Mucosa of rectum (tissue), 2 donors: ENCODE data around the gene PLXNB1.

Experiments
- H3K27ac ChIP-seq, 2 donors: one replicate each; pipeline ENCODE4 v1.7.0; 2013; ENCODE audit warnings: inconsistent platforms in 2 of 2, low read depth in 2 of 2, low read length in 2 of 2
- H3K27me3 ChIP-seq, 2 donors: one replicate each; pipeline ENCODE4 v1.7.0; 2013; ENCODE audit warnings: low read length in 2 of 2; ENCODE audit not compliant: control insufficient read depth in 2 of 2, insufficient read depth in 2 of 2
- H3K36me3 ChIP-seq, 2 donors: one replicate each; pipeline ENCODE4 v1.7.0; 2013; ENCODE audit warnings: low read length in 2 of 2; ENCODE audit not compliant: control insufficient read depth in 2 of 2, insufficient read depth in 2 of 2
- H3K4me1 ChIP-seq, 2 donors: one replicate each; pipeline ENCODE4 v1.7.0; 2013; ENCODE audit warnings: low read length in 2 of 2, mild to moderate bottlenecking in 1 of 2; ENCODE audit not compliant: control insufficient read depth in 2 of 2, insufficient read depth in 2 of 2
- H3K4me3 ChIP-seq, 2 donors: one replicate each; pipeline ENCODE4 v1.7.0; 2013; ENCODE audit warnings: low read length in 2 of 2
- H3K9ac ChIP-seq, 2 donors: one replicate each; pipeline ENCODE4 v1.7.0; 2013; ENCODE audit warnings: low read length in 2 of 2, low read depth in 1 of 2, mild to moderate bottlenecking in 1 of 2
- H3K9me3 ChIP-seq, 2 donors: one replicate each; pipeline ENCODE4 v1.7.0; 2013; ENCODE audit warnings: low read length in 2 of 2; ENCODE audit not compliant: control insufficient read depth in 2 of 2
- donor health status: healthy.
- donor health status: Normal muscosa, but diverticular disease.

Gene PLXNB1

DNA sequence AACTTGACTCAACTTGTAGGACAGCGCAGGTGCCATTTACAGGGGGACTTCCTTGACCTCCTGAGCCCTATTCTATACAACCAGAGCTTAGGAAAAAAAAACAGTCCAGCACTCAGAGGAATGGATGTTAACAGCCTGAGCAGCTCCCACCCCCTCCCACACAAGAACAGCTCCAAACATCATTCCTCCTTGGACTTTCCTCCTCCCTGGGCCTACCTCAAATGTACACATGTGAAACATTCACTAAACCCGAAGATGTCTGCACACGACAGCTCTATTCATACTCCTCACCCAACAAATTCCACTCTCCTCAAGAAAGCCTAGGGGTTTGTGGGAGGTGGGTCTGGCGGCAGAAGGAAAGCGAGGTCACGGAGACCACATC is 16.1 kb upstream of the PLXNB1 start:
- peak overlapping the region; percentile 85 to 91 for H3K27ac ChIP-seq
- H3K4me3 ChIP-seq, result peak overlapping the region; percentile 87 to 96
- no peaks in the 10 kb centered on the region for H3K9me3 ChIP-seq
- no peaks in the 10 kb centered on the region for H3K27me3 ChIP-seq
- peaks cover 5 to 19% of the 10 kb centered on the region in 2 donors for H3K36me3 ChIP-seq
- peaks cover 23% of the 10 kb centered on the region in 2 donors for H3K4me1 ChIP-seq
- peak overlapping the region; percentile 89 to 95 for H3K9ac ChIP-seq

DNA sequence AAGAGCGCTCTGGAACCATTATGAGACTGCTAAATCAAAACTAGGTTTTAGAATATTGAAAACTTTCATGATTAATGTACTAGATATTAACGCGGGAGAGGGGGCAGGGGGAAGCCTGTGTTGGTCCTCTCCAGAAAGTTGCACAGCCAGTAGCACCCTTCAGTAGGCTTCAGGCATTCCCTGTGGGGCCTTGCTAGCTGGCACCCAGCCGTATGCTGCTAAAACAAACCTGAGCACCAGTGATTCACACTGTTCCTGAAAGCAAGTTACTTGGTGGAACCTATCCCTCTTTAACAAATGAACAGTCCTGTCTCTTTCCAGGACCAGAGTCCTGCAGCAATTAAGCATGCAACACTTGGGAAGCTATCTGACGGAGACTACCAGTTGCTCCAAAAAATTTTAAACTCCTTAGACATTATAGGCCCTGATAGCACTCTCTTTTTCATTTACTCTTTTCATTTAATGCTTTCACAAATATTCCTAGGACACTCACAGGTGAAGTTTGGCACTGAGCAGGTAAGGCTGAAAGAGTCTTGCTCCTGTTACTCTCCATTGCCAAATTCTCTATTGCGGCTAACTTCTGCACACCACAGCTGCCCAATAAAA is 15.5 kb upstream of the PLXNB1 start:
- Histone ChIP-seq H3K27me3 (no peaks in the 10 kb centered on the region), H3K27ac (peak overlapping the region in 1 of 2 donors; percentile 91), H3K36me3 (peaks cover 5 to 19% of the 10 kb centered on the region in 2 donors), H3K9ac (no peak overlapping the region), H3K4me3 (peak overlapping the region in 1 of 2 donors; percentile 96), H3K9me3 (no peaks in the 10 kb centered on the region), H3K4me1 (peaks cover 23% of the 10 kb centered on the region in 2 donors)

DNA sequence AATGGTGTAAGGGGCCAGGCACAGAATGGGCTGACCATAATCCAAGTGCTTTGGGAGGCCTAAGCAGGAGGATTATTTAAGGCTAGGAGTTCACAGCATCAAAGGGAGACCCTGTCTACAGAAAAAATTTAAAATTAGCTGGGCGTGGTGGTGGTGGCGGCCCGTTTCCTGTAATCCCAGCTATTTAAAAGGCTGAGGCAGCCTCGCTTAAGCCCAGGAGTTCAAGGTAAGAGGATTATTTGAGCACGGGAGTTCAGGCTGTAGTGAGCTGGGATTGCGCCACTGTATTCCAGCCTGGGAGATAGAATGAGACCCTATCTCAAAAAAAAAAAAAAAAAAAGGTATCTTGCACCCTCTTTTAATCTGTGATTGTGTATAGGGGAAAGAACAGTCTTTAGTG is 12.1 kb upstream of the PLXNB1 start:
- H3K36me3 ChIP-seq, result peaks cover 5 to 19% of the 10 kb centered on the region in 2 donors
- H3K4me3 ChIP-seq, result no peak overlapping the region
- H3K9ac ChIP-seq, result no peak overlapping the region

DNA sequence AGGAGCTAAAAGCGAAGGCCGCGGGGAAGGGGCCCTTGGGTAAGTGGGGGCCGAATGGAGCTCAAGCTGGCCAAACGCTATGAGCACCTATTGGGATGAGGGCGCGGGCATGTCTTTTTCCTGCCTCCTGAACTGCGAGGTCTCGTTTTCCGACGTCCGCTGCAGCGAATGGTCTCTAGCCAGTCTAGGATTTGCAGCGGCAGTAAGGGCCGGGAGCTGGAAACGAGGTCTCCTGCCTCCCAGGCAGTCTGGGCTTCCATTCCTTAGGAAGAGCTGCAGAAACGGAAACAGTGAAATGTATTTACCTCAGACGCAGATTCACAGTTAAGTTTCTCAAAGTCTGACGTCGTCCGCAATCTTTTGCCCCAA is 10.7 kb upstream of the PLXNB1 start:
- H3K9me3 ChIP-seq, result no peaks in the 10 kb centered on the region
- H3K27ac ChIP-seq, result peak overlapping the region; percentile 94 to 96
- H3K4me1 ChIP-seq, result peaks cover 13 to 16% of the 10 kb centered on the region in 2 donors

More for the DNA sequence above, 12.1 kb upstream of the PLXNB1 start:
- Histone ChIP-seq H3K4me1 (peaks cover 19 to 21% of the 10 kb centered on the region in 2 donors), H3K27ac (no peak overlapping the region), H3K9me3 (no peaks in the 10 kb centered on the region), H3K27me3 (no peaks in the 10 kb centered on the region)

DNA sequence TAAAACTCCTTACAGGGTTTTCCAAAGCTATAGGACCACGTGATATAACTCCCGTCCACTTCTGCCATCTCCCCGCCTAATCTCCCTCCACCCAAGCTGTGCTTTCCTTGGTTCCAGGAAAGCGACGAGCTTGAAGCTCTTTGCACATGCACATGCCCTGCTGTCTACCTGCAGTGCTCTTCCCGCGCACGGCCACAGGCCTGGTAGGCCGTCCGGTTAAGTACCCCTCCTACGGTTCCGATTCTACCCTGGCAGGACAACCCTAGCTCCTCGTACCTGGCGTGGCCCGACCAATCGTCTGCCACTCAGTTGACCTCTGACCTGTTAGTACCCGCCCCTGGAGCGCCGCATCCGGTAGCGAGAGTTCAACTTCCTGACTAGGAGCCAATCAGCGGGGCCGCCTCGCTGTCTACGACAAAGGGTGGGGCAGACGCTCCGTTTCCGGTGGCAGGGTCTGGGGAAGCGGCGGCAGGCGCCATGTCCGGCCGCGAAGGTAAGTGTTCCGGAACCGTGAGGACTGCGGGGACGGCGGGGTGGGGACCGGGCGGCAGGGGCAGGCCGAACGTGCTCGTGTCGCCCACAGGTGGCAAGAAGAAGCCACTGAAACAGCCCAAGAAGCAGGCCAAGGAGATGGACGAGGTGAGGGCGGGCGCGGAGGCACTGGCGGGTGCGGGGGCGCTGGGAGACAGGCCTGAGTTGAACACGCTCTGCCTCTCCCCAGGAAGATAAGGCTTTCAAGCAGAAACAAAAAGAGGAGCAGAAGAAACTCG is 10.1 kb upstream of the PLXNB1 start, which contains the start of the genes CCDC51 and TMA7:
Gene CCDC51, minus strand, starts transcription at position 300 of the 770 bp plus-strand sequence. CDS start 4,991 bp downstream, outside the sequence.
Gene TMA7, plus strand, starts transcription at position 438 of the 770 bp plus-strand sequence. Its CDS starts 40 bp downstream, at position 478.
- no peaks in the 10 kb centered on the region for H3K27me3 ChIP-seq
- H3K27ac ChIP-seq, result peak within 1 kb of the TSS; percentile 94 to 96
- peak within 1 kb of the TSS; percentile 80 to 98 for H3K4me3 ChIP-seq
- H3K4me1 ChIP-seq, result peaks cover 17 to 20% of the 10 kb centered on the region in 2 donors
- H3K9ac ChIP-seq, result peak within 1 kb of the TSS; percentile 88 to 92
- H3K9me3 ChIP-seq, result no peaks in the 10 kb centered on the region
- peaks cover 5 to 19% of the 10 kb centered on the region in 2 donors for H3K36me3 ChIP-seq

More for the DNA sequence above, 10.7 kb upstream of the PLXNB1 start:
- Histone ChIP-seq H3K36me3 (peaks cover 5 to 19% of the 10 kb centered on the region in 2 donors), H3K4me3 (peak overlapping the region; percentile 80 to 98), H3K9ac (peak overlapping the region; percentile 88 to 92), H3K27me3 (no peaks in the 10 kb centered on the region)

DNA sequence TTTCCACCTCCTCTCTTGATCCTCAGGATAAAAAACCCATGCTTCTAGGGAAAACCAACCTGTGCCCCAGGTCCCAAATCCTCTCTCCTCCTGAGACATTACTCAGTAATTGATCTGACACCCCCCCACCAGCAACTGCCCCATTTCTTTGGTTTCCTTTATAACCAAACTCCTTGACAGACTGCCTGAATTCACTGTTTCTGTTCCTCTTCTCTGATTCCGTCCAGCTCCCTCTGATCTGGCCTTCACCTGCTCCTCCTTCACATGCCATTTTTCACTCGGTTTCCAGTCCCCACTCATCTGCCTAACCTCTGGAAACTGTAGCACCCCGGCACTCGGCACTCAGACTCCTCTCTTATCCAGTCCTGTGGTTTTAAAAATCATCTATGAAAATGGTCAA is 7.9 kb upstream of the PLXNB1 start:
- Histone ChIP-seq H3K4me3 (no peak overlapping the region), H3K36me3 (peaks cover 2 to 9% of the 10 kb centered on the region in 2 donors), H3K9ac (no peak overlapping the region), H3K4me1 (peaks cover 37 to 41% of the 10 kb centered on the region in 2 donors), H3K27ac (no peak overlapping the region), H3K9me3 (no peaks in the 10 kb centered on the region), H3K27me3 (no peaks in the 10 kb centered on the region)

DNA sequence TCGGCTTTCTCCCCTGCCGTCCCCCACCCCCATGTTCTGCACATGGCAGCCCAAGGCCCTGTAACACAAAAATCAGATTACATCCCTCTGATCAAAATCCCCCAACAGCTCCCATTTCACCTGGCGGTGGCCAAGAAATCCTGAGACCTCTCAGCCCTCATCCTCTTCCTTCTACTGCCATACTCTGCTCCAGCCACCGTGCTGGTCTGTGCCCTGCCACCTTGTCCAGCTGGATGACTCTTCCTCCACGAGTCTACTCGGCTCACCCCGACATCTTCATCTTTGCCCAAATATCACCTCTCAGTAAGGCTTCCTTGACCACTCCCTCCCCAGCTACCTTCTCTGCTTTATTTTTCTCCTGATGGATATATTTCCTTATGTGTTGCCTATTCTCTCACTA is 7.0 kb upstream of the PLXNB1 start:
- H3K9ac ChIP-seq, result no peak overlapping the region
- H3K36me3 ChIP-seq, result peaks cover 0 to 9% of the 10 kb centered on the region in 2 donors
- H3K9me3 ChIP-seq, result no peaks in the 10 kb centered on the region
- H3K27me3 ChIP-seq, result no peaks in the 10 kb centered on the region
- no peak overlapping the region for H3K27ac ChIP-seq
- no peak overlapping the region for H3K4me3 ChIP-seq
- peaks cover 41% of the 10 kb centered on the region in 2 donors for H3K4me1 ChIP-seq

DNA sequence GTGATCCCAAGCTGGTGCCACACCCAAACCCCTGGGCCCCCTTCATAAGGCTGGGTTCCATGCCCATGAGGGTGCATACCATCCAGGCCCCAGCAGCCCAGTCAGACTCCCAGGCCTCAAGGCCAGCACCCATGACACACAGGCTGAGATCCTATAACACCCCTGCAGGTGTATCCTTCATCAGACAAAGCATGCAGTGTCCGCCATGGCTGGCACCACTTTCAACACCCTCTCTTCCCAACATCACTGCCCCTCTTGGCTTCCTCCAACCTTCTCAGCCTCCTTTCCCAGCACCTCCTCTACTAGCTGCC is 6.5 kb upstream of the PLXNB1 start:
- Histone ChIP-seq H3K9ac (no peak overlapping the region), H3K9me3 (no peaks in the 10 kb centered on the region), H3K27me3 (no peaks in the 10 kb centered on the region), H3K4me3 (no peak overlapping the region), H3K36me3 (peaks cover 0 to 4% of the 10 kb centered on the region in 2 donors), H3K27ac (no peak overlapping the region), H3K4me1 (peaks cover 37% of the 10 kb centered on the region in 2 donors)

DNA sequence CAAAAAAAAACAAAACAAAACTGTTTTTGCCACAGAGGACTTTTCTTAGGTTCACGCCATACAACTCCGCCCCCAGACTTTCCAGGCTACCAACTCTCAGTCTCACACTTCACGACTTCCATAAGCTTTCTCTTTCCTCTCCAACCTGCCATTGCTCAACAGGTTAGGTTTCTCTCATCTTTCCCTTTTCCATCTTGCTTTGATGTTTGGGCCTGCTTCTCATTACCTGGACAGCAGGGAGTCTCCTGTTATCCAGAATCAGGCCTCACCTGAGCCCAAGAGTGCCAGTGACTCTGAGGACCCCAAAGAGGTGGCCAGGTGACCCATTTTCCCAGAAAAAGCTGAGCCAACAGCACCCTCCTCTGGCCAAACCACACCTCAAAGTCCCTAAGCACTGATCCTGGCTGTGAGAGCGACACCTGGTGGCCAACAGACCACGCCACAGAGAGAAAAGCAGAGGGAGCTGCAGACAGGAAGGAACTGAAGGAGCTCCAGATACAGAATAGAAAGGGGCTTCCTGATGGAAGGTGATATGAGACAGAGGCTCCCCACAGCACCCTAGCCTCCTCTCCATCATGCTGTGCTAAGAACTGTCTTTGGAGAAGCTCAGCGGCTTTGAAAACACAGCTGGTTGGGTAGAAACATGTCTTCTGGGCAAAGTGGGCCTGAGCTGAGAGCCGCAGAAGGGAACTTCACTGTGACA is 6.0 kb upstream of the PLXNB1 start:
- H3K27me3 ChIP-seq, result no peaks in the 10 kb centered on the region
- H3K4me3 ChIP-seq, result no peak overlapping the region
- peaks cover 34 to 38% of the 10 kb centered on the region in 2 donors for H3K4me1 ChIP-seq
- no peak overlapping the region for H3K9ac ChIP-seq
- H3K36me3 ChIP-seq, result peaks cover 0 to 4% of the 10 kb centered on the region in 2 donors
- no peaks in the 10 kb centered on the region for H3K9me3 ChIP-seq
- H3K27ac ChIP-seq, result peak overlapping the region in 1 of 2 donors; percentile 20

DNA sequence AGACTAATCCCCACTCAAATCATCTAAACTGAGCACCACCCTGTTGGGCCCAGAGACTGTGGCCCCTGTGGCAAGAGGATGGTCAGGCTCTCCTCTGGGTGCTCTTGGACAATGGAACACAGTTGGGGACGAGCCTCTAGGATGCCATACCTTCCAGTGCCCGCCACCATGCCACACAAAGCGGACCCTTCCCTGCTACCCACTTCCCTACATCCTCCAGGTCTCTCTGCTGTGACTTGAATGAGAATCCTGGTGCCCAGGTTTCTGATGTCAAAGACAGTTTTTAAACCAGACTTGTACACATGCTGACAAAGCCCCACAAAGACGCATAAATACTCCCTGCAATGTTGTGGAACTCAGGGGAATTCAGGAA is 5.3 kb upstream of the PLXNB1 start:
- H3K4me1 ChIP-seq, result peaks cover 41 to 45% of the 10 kb centered on the region in 2 donors
- H3K36me3 ChIP-seq, result peaks cover 0 to 4% of the 10 kb centered on the region in 2 donors
- H3K9ac ChIP-seq, result peak overlapping the region in 1 of 2 donors; percentile 34
- H3K27me3 ChIP-seq, result no peaks in the 10 kb centered on the region
- no peaks in the 10 kb centered on the region for H3K9me3 ChIP-seq
- H3K4me3 ChIP-seq, result no peak overlapping the region
- H3K27ac ChIP-seq, result peak overlapping the region in 1 of 2 donors; percentile 6
